Hypothalamus (tissue), 51 donors: ENCODE measurements around the gene RPL37A.
"Not testable (repeated sequence)": the region's sequence is repeated elsewhere in the genome, so short reads cannot be mapped to it uniquely, and the experiment has no call there.

Experiments used
- DNase-seq, 51 donors: peaks; one replicate each; lab custom pipeline; 2025; lab: John Stamatoyannopoulos, UW

The RPL37A gene

DNA sequence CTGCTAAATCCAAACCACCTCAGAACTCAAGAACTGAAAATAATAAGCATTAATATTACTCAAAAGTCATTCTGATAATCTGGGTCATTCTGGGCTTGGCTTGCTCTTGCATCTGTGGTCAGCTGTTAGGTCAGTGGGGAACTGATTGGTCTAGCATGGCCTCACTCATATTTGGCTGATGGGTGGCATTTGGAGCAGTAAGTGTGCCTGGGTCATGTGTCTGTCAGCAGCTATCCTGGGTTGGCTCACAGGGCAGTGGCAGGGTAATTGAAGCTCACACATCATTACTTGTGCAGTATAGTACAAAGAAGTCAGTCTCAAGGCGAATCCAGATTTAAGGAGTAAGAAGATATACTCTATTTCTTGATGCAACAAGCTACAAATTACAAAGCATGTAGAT is 9.6 kb downstream of the RPL37A start:
- DNase-seq: no peak

DNA sequence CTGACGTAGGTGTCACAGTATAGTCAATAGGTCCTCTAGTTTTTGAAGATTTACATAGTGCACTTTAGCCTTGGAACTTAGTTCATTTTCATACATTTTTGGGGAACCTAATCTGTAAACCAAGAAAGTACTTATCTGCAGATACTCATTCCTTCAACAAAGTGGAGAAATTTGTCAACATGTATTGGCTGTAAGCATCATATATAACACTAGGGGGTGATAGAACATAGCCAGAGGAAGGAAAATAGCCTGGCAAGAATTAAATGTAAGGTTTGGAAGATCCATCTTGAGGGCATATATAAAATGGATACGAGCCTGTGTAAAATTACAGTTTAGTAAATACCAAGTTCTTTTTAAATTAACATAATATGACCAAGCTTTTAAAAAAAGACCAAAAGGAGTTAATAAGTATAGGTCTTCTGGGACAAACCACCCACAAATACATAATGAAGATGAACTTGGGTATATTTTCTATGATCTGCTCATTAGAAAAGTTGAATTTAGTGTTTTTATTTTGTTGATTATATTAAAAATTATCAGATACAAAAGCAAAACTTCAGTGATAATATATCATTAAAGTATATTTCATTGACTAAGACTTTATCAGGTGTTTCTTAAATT is 18.2 kb downstream of the RPL37A start:
- no peak for DNase-seq

DNA sequence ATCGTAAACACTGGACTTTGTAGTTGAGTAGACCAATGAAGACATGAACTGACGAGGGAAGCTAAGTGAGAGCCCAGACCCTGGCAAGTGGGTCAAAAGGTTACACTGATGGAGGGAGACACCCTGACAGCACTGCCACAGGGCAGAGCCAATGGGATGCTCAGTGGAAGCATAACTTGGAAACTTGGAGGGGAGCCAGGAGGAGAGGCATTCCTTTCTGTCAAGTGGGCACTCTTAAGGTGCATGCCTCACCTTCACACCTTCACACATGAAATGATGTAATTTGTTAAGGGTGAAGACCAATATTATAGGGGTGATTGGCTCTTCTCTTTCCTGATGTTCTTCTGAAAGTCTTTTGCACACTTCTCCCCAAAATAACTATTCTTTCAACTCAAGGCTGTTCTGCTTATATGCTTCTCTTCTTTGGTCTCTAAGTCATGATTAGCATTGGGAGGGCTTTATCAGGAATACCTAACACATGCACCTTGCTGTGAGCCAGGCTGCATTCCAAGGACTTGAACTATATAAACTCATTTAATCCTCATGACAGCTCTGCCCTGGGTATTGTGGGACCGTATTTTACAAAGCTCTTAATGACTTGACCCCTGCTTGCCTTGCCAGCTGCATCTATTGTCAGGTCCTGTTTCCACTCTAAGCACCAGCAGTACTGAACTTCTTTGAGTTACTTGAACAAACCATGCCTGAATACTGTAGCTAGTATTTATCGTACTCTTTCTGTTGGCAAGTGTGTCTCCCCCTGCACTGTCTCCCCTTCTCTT is 19.0 kb downstream of the RPL37A start:
- DNase-seq: no peak

DNA sequence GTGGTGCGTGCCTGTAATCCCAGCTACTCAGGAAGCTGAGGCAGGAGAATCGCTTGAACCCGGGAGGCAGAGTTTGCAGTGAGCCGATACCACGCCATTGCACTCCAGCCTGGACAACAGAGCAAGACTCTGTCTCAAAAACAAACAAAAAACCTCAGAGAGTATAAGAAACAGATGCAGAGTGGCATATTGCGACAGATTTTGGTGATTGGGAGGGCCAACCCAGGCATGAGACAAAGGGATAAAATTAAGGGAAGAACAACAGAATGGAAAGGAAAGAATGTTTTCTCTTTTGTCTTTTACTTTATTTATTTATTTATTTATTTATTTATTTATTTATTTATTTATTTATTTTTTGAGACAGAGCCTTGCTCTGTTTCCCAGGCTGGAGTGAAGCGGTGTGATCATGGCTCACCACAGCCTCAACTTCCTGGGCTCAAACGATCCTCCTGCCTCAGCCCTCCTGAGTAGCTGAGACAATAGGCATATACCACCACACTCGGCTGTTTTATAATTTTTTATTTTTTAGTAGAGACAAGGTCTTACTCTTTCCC is 20.0 kb downstream of the RPL37A start:
- DNase-seq: not testable (repeated sequence)

DNA sequence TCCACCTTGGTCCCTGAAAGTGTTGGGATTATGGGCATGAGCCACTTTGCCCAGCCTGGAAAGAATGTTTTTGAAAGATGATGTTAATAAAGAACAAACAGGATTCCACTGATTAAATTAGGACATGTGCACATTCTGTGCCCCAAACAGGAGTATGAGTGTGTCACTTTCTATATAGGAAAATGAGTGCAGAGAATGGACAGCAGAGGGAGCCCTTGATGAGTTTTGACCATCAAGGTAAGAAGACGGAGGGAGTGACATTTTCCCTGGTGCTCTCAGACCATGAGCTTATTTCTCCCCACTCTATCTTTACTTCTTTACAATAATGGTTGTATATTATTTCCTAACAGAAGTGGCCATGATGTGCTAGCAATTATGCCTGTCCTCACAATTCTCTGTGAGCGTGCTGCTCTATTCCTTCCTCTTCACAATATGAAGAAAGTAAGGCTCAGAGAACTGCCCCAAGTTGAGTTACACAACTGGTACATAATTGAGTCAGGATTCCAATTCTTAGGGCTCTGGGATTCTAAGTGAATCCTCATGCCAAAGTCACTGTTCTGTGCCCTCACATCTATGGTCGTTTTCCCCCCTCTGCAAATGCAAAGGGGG is 20.6 kb downstream of the RPL37A start:
- peak in 24 of 51 donors; percentile 1 to 69 (median 26) for DNase-seq

DNA sequence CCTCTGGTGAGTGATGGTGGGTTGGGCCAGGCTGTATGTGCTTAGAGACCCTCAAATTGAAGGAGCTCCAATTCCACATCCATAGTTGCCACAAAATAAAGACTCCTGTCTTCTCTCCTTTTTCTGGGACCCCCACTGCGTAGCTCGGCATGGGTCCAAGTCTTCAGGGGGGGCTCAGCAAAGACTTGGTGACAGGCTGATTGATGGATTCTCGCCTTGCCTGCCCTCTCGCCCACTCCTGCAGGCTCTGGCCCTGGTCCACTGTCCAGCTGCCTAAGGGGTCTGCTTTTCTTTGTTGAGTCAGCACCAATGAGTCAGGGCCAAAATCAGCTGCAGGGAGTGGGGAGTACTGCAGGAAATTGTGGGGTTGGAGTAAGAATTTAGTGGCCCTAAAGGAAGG is 21.5 kb downstream of the RPL37A start:
- no peak for DNase-seq

DNA sequence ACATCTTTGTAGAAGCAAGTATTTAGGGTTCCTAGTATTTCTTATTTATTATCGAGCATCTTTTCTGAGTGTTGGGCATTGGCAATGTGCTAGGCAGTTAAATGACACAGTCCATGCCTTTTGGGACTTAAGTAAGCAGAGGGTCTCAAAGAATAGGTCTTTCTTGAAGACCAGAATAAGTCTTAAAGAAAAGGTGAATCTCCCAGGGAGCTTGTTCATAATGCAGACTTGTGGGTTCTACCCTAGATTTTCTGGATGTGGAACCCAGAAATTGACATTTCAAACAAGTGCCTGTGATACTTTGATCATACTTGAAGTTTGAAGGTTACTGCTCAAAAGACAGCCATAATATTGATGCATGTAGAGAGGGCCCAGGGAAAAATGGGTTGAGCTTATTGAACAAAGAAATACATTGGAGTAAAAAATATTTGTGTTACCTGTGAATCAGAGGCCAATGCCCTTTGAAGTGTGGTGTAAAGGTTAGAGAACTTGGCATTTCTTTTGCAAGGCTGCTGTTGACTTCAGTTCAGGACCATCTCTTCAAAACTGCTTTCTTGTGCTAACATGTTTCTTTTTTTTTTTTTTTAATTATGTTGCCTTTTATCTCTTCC is 24.4 kb downstream of the RPL37A start:
- DNase-seq: no peak

DNA sequence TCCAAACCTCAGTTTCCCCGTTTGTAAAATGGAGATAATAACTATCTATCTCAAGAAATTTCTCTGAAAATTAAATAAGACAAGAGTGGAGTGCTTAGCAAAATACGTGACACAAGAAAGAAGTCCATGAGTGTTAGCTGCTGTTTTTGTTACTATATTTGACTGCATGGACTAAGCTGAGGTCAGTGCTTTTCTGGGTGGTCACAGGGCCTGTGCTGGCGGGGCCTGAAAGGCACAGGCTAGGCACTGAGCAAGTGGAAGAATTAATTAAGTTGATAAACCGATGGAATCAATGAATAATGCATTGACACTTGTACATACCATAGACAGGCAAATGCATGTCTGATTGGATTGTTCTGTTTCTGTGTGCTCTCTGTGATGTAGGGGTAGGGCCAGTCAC is 27.3 kb downstream of the RPL37A start:
- DNase-seq: no peak

DNA sequence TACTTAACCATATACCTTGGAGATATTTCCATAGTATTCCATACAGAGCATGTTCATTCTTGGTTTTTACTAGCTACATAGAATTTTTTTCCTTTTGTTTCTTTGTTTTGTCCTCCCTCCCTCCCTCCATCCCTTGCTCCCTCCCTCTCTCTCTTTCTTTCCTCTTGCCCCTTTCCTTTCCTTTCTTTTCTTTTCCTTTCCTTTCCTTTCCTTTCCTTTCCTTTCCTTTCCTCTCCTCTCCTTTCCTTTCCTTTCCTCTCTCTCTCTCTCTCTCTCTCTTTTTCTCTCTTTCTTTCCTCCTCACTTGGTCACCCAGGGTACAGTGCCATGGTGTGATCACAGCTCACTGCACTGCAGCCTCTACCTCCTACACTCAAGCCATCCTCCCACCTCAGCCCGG is 28.3 kb downstream of the RPL37A start:
- DNase-seq: no peak

DNA sequence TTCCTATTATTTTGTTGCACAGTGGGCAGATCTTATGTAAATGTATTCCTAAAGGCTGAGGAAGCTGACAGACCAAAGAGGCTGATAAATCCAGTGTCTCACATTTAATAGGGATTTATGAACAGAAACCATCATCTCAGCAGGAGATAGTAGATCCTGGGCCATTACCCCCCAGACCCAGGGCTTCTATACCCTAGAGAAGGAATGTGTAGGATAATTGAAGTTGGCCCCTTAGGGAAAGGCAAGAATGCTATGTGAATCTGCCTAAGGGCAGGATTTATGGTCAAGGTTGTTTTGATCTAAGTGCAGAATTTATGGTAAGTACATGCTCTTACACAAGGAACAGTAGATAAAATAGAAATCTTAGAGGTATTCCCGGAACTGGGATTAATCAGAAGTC is 29.0 kb downstream of the RPL37A start:
- no peak for DNase-seq

DNA sequence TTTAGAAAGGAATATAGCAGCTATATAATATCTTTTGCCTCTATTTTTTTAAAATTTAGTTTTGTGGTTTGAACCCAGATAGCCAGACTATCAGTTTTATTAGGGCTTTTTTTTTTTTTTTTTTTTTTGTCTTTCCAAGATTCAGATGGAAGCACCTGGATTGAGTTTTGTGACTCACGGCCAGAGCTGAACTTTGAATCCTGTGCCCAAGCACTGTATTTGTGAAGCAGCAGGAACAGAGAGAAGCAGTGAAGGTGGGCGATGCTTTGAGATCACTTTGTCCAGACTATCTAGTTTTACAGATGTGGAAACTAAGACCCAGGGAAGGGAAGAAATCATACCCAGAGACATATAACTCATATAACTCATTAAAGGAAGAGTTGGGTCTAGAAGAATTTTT is 33.9 kb downstream of the RPL37A start:
- no peak for DNase-seq

DNA sequence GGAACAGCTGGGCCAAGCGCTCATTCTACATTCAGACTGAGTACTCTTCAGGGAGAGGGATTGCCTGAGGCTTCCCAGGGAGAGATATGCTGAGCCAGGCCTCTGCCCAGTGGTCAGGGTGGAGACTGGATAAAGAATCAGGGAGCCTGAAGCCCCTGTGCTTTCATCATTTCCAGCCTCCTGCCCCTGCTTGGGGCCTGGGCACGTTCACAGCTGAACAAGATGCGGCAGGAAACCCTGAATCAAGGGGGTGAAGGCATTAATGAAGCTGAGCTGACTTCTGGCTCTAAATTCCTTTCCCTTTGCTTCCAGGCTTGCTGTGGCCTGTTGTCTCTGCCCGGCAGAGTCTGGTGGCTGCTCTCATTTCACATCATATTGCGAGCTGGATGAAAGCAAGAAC is 35.0 kb downstream of the RPL37A start:
- DNase-seq: no peak

DNA sequence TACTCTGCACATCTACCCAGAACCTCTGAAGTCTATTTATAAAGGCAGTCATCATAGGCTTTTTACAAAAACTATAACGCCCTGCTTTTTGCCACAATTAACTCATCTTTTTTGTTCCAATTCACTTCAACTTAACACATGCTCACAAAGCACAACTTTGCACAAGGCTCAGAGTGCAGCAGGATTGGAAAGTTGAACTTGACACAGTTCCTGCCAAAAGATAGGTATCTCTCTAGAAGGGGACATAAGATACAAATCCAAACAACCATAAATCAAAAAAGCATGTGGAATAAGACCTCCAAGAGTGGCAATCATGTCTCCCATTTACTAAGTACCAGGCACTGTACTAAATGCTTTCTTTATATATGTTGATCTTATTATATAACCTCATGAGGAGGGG is 36.2 kb downstream of the RPL37A start:
- DNase-seq: no peak

DNA sequence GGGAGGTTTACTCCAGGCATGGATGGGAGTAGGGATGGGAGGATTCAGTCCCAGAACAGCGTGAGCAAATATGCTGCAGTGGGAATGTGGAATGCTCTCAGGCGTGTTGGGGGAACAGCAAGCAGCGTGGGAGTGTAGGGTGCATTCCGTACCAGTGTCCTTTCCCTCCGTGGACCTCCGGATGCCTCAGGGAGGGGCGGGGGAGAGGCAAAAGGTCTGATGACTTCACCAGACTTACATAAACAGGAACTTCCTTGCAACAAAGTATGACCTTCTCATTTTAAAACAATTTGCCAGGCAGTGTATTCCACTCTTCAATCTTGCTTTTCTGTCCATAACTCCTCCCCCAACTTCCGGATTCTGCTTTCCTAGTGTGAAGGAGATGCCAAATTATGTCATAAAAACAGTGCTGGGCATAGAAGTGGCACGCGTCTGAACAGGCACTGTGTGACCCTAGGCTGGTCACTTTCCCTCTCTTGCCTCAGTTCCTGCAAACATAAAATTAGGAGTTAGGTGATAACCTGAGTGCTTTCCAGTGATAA is 36.9 kb downstream of the RPL37A start:
- no peak for DNase-seq

DNA sequence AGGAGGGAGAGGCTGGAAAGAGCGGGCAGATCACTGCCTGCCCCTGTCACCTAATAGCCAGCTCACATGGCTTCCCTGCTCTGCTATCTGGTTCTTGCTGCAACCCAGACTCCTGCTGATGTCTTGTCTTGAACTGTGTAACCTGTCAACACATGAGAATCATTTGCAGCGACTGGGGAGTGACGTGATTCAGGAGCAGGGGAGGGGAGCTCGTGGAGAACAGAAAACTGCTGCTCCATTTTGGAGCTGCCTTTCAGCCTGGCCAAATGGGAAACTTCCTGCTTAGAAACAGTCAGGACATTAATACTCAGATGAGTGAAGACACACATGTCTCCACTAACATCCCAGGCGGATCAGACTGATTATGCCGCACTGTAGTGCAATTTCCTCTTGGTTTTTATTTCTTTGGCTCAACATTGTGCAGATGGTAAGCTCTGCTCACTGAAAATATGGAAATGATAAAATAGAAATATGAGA is 38.1 kb downstream of the RPL37A start:
- DNase-seq: no peak

DNA sequence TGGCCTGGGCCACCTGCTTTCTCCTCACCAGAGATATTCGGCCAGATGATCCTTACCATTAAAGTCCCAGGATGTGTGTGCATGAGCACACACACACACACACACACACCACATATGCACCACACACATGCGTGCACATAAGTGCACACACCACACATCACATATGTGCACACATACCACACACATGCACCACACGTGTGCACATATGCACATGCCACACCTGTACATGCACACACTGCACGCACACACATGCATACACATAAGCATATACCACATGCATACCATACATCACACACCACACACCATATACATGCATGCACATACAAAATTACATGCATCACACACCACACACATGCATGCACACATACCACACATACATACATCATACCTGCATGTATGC is 38.7 kb downstream of the RPL37A start:
- no peak for DNase-seq

DNA sequence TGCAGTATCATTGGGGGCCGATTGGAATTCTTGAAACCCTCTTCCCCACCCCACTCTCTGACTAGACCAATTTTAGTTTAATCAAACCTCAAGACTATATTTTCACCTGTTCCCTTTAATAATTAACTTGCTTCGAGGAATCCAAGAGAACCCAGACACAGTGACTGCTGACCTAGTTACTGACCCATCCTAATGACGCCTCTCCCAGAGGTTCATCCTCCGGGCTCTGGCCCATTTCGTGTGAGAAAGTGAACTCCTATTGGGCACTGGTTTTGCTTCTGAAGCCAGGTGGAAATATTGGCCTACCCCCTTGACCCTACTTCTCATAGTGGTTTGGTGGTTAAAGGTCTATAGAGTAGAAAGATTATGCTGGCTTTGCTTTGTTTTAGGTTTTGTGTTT is 39.9 kb downstream of the RPL37A start:
- no peak for DNase-seq

DNA sequence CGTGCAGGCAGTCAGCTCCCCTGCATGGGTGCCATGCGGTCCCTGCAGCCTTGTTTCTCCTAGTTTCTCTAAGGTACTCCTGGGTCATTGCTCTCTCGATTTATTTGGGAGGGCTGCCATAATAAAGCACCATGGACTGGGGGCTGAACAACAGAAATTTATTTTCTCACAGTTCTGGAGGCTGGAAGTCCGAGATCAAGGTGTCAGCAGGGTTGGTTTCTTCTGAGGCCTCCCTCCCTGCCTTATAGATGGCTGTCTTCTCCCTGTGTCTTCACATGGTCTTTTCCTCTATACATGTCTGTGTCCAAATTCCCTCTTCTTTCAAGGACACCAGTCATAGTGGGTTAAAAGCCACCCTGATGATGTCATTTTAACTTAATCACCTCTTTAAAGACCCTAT is 40.5 kb downstream of the RPL37A start:
- no peak for DNase-seq

DNA sequence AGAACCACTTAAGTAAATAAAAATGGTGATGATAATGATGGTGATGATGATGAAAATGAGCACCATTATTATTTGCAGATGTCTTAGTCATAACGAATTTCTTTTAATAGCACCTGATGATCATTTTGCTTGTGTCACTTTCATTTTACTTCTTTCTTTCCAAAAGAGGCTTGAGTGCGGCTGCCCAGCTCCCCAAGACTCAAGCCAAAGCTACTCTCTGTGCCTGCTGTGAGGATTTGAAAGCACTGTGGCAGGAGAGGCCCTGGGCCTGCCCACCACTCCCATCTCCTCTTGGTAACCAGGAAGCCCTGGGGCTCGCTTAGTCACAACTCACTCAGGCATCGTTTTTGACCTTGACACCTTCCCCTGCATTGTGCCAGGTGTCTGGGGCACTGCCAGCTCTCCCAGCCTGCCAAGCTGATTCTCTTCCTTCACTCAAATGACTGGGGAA is 41.2 kb downstream of the RPL37A start:
- DNase-seq: no peak

DNA sequence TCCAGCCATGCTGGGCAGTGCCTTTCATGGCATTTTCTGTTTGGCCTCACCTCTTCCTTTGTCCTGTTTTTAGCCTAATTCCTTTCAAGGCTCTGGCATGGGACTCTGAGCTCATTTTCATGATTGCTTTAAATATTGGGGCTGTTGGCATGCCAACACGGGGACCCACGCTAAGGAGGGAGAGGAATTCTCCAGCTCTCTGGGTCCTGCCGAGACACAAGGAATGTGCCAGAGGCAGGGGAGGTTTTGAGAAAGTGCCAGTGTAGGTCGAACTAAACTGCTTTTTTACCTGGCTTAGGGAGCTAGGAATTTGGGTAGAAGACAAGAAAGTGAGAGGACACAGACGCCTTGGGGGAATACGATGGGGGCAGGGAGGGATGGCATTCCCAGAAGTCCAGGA is 42.3 kb downstream of the RPL37A start:
- no peak for DNase-seq

DNA sequence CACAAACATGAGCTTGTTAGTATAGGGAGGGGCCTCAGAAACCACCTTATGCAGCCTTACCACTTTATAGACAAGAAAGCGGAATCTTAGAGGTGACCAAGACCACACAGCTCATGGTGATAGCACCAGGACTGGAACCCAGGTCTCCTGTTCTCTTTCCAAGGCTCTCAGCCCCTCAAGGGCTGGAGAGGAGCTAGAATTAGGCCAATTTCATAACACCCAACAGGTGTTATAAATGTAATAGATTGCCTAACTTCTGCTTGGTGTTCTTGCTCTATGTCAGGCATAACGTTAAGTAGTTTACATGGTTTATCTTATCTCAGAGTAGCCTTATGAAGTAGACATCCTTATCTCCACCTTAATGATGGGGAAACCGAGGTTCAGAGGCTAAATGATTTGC is 42.9 kb downstream of the RPL37A start:
- no peak for DNase-seq
